Mesothelial cell of epicardium (in vitro differentiated cells): Measurements from ENCODE around the gene UBE2D2. TPM values are rescaled to one million over a fixed set of nuclear protein-coding genes. Genes with fewer than 3 reads are reported as not detected.

ENCODE experiments used
- DNase-seq, 2 experiments: peaks; one replicate each; pipeline ENCODE4 v3.0.0; 2021; ENCODE audit warnings: low spot score in 2 of 2; ENCODE audit not compliant: unreplicated experiment in 2 of 2
- H3K27ac Mint-ChIP-seq: 2 replicates; pipeline ENCODE4 v1.8.0; 2021; ENCODE audit warnings: mixed read lengths
- H3K27me3 Mint-ChIP-seq: 2 replicates; pipeline ENCODE4 v1.8.0; 2021; ENCODE audit warnings: low read depth, mixed read lengths
- H3K36me3 Mint-ChIP-seq: 2 replicates; pipeline ENCODE4 v1.8.0; 2021; ENCODE audit warnings: mixed read lengths
- H3K4me1 Mint-ChIP-seq: 2 replicates; pipeline ENCODE4 v1.8.0; 2021; ENCODE audit warnings: mixed read lengths
- H3K4me3 Mint-ChIP-seq: 2 replicates; pipeline ENCODE4 v1.8.0; 2021; ENCODE audit warnings: mild to moderate bottlenecking, moderate library complexity, mixed read lengths
- H3K9me3 Mint-ChIP-seq: 2 replicates; pipeline ENCODE4 v1.8.0; 2021; ENCODE audit warnings: mixed read lengths
- CTCF ChIP-seq: fragments of 200-600 bp; sonication (generic); IDR thresholded peaks from one replicate; pipeline ENCODE4 v1.5.0; 2021; ENCODE audit warnings: antibody characterized with exemption; ENCODE audit not compliant: unreplicated experiment
- total RNA-seq: library from RNA; stranded (reverse); gene quantifications from 3 replicates; pipeline ENCODE4 v1.2.1, GENCODE V29; 2021

UBE2D2 gene
- total RNA-seq, 1 donor from 2014 or later, result 119 TPM

- no peak for TF ChIP-seq CTCF
- H3K27ac Mint-ChIP-seq, result peak overlapping the region; percentile 97
Measured at GRCh38 chr5:139562847-139563246, 1.7 kb downstream of the UBE2D2 start.

GRCh38 chr5:139565411-139566305 lies 4.5 kb downstream of the UBE2D2 start:
- Mint-ChIP-seq H3K9me3 (no peaks in the 10 kb centered on the region), H3K4me1 (peaks cover 30% of the 10 kb centered on the region), H3K36me3 (peaks cover 8% of the 10 kb centered on the region), H3K4me3 (peak overlapping the region; percentile 15), H3K27ac (peak overlapping the region; percentile 88), H3K27me3 (no peaks in the 10 kb centered on the region)
- no peak for TF ChIP-seq CTCF
- DNase-seq, result no peak

More at GRCh38 chr5:139562847-139563246, 1.7 kb downstream of the UBE2D2 start:
- no peak for DNase-seq
- H3K4me3 Mint-ChIP-seq, result peak overlapping the region; percentile 91
- no peaks in the 10 kb centered on the region for H3K9me3 Mint-ChIP-seq
- H3K4me1 Mint-ChIP-seq, result peaks cover 32% of the 10 kb centered on the region
- H3K27me3 Mint-ChIP-seq, result no peaks in the 10 kb centered on the region
- peaks cover 8% of the 10 kb centered on the region for H3K36me3 Mint-ChIP-seq

GRCh38 chr5:139566611-139567010 lies 5.5 kb downstream of the UBE2D2 start:
- Mint-ChIP-seq H3K36me3 (peaks cover 8% of the 10 kb centered on the region), H3K4me3 (no peak overlapping the region), H3K27ac (no peak overlapping the region), H3K4me1 (peaks cover 30% of the 10 kb centered on the region), H3K9me3 (no peaks in the 10 kb centered on the region), H3K27me3 (no peaks in the 10 kb centered on the region)
- DNase-seq, result no peak
- TF ChIP-seq CTCF, result no peak

- H3K4me3 Mint-ChIP-seq, result no peak overlapping the region
- no peaks in the 10 kb centered on the region for H3K27me3 Mint-ChIP-seq
- no peaks in the 10 kb centered on the region for H3K9me3 Mint-ChIP-seq
- H3K4me1 Mint-ChIP-seq, result peaks cover 25% of the 10 kb centered on the region
- TF ChIP-seq CTCF, result no peak
- peaks cover 10% of the 10 kb centered on the region for H3K36me3 Mint-ChIP-seq
- H3K27ac Mint-ChIP-seq, result peak overlapping the region; percentile 72
- DNase-seq, result no peak
Measured at GRCh38 chr5:139569270-139569955, 8.3 kb downstream of the UBE2D2 start.

GRCh38 chr5:139571543-139571942 lies 10.4 kb downstream of the UBE2D2 start:
- no peak for TF ChIP-seq CTCF
- Mint-ChIP-seq H3K27me3 (no peaks in the 10 kb centered on the region), H3K36me3 (peaks cover 9% of the 10 kb centered on the region), H3K27ac (peak overlapping the region; percentile 74), H3K9me3 (no peaks in the 10 kb centered on the region), H3K4me1 (peaks cover 17% of the 10 kb centered on the region), H3K4me3 (no peak overlapping the region)
- no peak for DNase-seq
